H1 (cell line): ENCODE measurements around the gene C17orf114.

Source experiments
- CTCF ChIA-PET: fragments of 300-600 bp; sonication (Branson Sonifier 250); formaldehyde crosslinking; loops from one replicate; lab custom pipeline; 2021; ENCODE audit not compliant: partially characterized antibody; lab: Charles Lee
- POLR2A ChIA-PET: fragments of 300-600 bp; sonication (Branson Sonifier 250); formaldehyde crosslinking; loops from one replicate; lab custom pipeline; 2021; ENCODE audit warnings: inconsistent platforms; ENCODE audit not compliant: partially characterized antibody; lab: Charles Lee
- DNase-seq, 2 experiments: peaks; one replicate each; pipeline versions ENCODE4 v3.0.0 to v3.0.0-alpha.2; 2010 to 2022; ENCODE audit warnings: low spot score in 2 of 2, low read depth in 1 of 2, mixed read lengths in 1 of 2
- FAIRE-seq: peaks from 2 replicates; lab custom pipeline; 2011; peaks lifted over from hg19 to GRCh38; lab: Jason Lieb, UNC
- H2AFZ ChIP-seq: 2 replicates; pipeline ENCODE4 v1.8.1; 2012; ENCODE audit warnings: low read length, inconsistent platforms
- H2AK5ac ChIP-seq: 2 replicates; pipeline ENCODE4 v1.6.1; 2013; ENCODE audit warnings: low read depth, low read length
- H2BK120ac ChIP-seq: replicated peaks from 2 replicates; pipeline ENCODE3; 2013; ENCODE audit warnings: low read depth, low read length, inconsistent platforms
- H2BK12ac ChIP-seq: 2 replicates; pipeline ENCODE4 v1.6.1; 2013; ENCODE audit warnings: low read depth, low read length
- H2BK15ac ChIP-seq: 2 replicates; pipeline ENCODE4 v1.6.1; 2013; ENCODE audit warnings: low read length
- H2BK20ac ChIP-seq: 2 replicates; pipeline ENCODE4 v1.6.1; 2013; ENCODE audit warnings: low read length
- H2BK5ac ChIP-seq: 2 replicates; pipeline ENCODE4 v1.6.1; 2013; ENCODE audit warnings: low read depth, low read length
- H3K14ac ChIP-seq: 2 replicates; pipeline ENCODE4 v1.6.1; 2013; ENCODE audit warnings: inconsistent platforms; ENCODE audit not compliant: insufficient read length
- H3K18ac ChIP-seq: 2 replicates; pipeline ENCODE4 v1.6.1; 2013; ENCODE audit warnings: low read length; ENCODE audit errors: extremely low read depth
- H3K23ac ChIP-seq: 2 replicates; pipeline ENCODE4 v1.6.1; 2013; ENCODE audit warnings: inconsistent platforms; ENCODE audit not compliant: insufficient read length
- H3K23me2 ChIP-seq: 2 replicates; pipeline ENCODE4 v1.6.1; 2013; ENCODE audit warnings: low read depth, low read length
- H3K27ac ChIP-seq: 2 replicates; pipeline ENCODE4 v1.6.1; 2011; ENCODE audit warnings: low read depth, low read length, inconsistent platforms
- H3K27me3 ChIP-seq, 4 experiments: replicated peaks in 1 of 4; 1 replicate in 1 of 4; 2 replicates in 3 of 4; pipeline versions ENCODE4 v1.6.1 to v1.8.1; 2011 to 2013; ENCODE audit warnings: low read length in 3 of 4, mild to moderate bottlenecking in 3 of 4, inconsistent platforms in 2 of 4, mixed read lengths in 2 of 4, moderate library complexity in 1 of 4; ENCODE audit not compliant: control insufficient read depth in 3 of 4, insufficient read depth in 3 of 4; ENCODE audit errors: extremely low read depth in 1 of 4
- H3K36me3 ChIP-seq, 4 experiments: 2 replicates each; pipeline versions ENCODE4 v1.6.1 to v1.8.1; 2011 to 2013; ENCODE audit warnings: mild to moderate bottlenecking in 4 of 4, low read length in 3 of 4, moderate library complexity in 2 of 4, control low read depth in 1 of 4, inconsistent platforms in 1 of 4; ENCODE audit not compliant: insufficient read depth in 4 of 4, control insufficient read depth in 2 of 4
- H3K4ac ChIP-seq: replicated peaks from 2 replicates; pipeline ENCODE3; 2013; ENCODE audit warnings: low read length, low read depth, mixed read lengths, inconsistent platforms; ENCODE audit not compliant: insufficient read length
- H3K4me1 ChIP-seq, 4 experiments: replicated peaks in 1 of 4; 1 replicate in 1 of 4; 2 replicates in 3 of 4; pipeline versions ENCODE4 v1.6.1 to v1.8.1; 2011 to 2013; ENCODE audit warnings: low read length in 3 of 4, inconsistent platforms in 2 of 4, mixed read lengths in 1 of 4; ENCODE audit not compliant: insufficient read depth in 4 of 4, control insufficient read depth in 3 of 4
- H3K4me2 ChIP-seq, 2 experiments: 2 replicates each; pipeline versions ENCODE4 v1.6.1 to v1.8.1; 2011 to 2013; ENCODE audit warnings: low read depth in 2 of 2, low read length in 2 of 2, control low read depth in 1 of 2, inconsistent platforms in 1 of 2, mild to moderate bottlenecking in 1 of 2; ENCODE audit not compliant: insufficient read depth in 1 of 2
- H3K4me3 ChIP-seq, 4 experiments: fragments of 200-600, 300-600 bp in 1 of 4; sonication (generic), shearing (Covaris generic), sonication (Bioruptor Twin) in 1 of 4; 2 replicates each; pipeline versions ENCODE4 v1.5.1 to v1.8.1; 2011 to 2016; ENCODE audit warnings: low read length in 4 of 4, low read depth in 3 of 4, control low read depth in 2 of 4, inconsistent platforms in 2 of 4, mild to moderate bottlenecking in 2 of 4, mixed read lengths in 1 of 4, moderate library complexity in 1 of 4; ENCODE audit not compliant: insufficient read depth in 2 of 4; ENCODE audit errors: extremely low read depth in 1 of 4
- H3K56ac ChIP-seq: replicated peaks from 2 replicates; pipeline ENCODE3; 2013; ENCODE audit warnings: low read depth, mild to moderate bottlenecking, mixed read lengths, low read length, inconsistent platforms; ENCODE audit not compliant: insufficient read length
- H3K79me1 ChIP-seq: 2 replicates; pipeline ENCODE4 v1.6.1; 2013; ENCODE audit warnings: low read depth, low read length, control low read depth
- H3K79me2 ChIP-seq, 2 experiments: 2 replicates each; pipeline versions ENCODE4 v1.6.1 to v1.8.1; 2012 to 2013; ENCODE audit warnings: low read length in 2 of 2, mild to moderate bottlenecking in 2 of 2, inconsistent platforms in 1 of 2; ENCODE audit not compliant: insufficient read depth in 2 of 2, control insufficient read depth in 1 of 2
- H3K9ac ChIP-seq, 4 experiments: replicated peaks in 1 of 4; 1 replicate in 1 of 4; 2 replicates in 3 of 4; pipeline versions ENCODE4 v1.6.1 to v1.8.1; 2011 to 2013; ENCODE audit warnings: low read depth in 3 of 4, low read length in 3 of 4, control low read depth in 2 of 4, mild to moderate bottlenecking in 2 of 4, moderate library complexity in 2 of 4, inconsistent platforms in 1 of 4; ENCODE audit errors: extremely low read depth in 1 of 4
- H3K9me3 ChIP-seq, 2 experiments: 2 replicates each; pipeline versions ENCODE4 v1.6.1 to v1.8.1; 2012 to 2013; ENCODE audit warnings: mild to moderate bottlenecking in 2 of 2, moderate library complexity in 2 of 2, control low read depth in 1 of 2, inconsistent platforms in 1 of 2, low read depth in 1 of 2, low read length in 1 of 2, mixed read lengths in 1 of 2; ENCODE audit not compliant: insufficient read depth in 2 of 2
- H4K20me1 ChIP-seq, 2 experiments: replicated peaks in 1 of 2; 2 replicates each; pipeline versions ENCODE3 to v1.8.1; 2011 to 2013; ENCODE audit warnings: inconsistent platforms in 2 of 2, low read length in 2 of 2, mild to moderate bottlenecking in 1 of 2; ENCODE audit not compliant: insufficient read depth in 2 of 2, control insufficient read depth in 1 of 2
- H4K5ac ChIP-seq: 2 replicates; pipeline ENCODE4 v1.6.1; 2013; ENCODE audit warnings: low read length, low read depth, mixed read lengths, inconsistent platforms; ENCODE audit not compliant: insufficient read length
- H4K8ac ChIP-seq: 2 replicates; pipeline ENCODE4 v1.8.0; 2013; ENCODE audit warnings: mild to moderate bottlenecking, moderate library complexity, low read length, inconsistent platforms; ENCODE audit not compliant: insufficient read depth; ENCODE audit errors: extremely low read depth
- H4K91ac ChIP-seq: replicated peaks from 2 replicates; pipeline ENCODE3; 2013; ENCODE audit warnings: low read length, mixed read lengths, inconsistent platforms; ENCODE audit not compliant: insufficient read length
- ATF2 ChIP-seq: IDR thresholded peaks from 2 replicates; pipeline ENCODE4 v1.6.1; 2012; ENCODE audit warnings: low read length, inconsistent platforms
- BCL11A ChIP-seq, 2 experiments: IDR thresholded peaks; one replicate each; pipeline ENCODE4 v1.6.1; 2011; ENCODE audit warnings: low read depth in 2 of 2, low read length in 2 of 2, mild to moderate bottlenecking in 2 of 2
- SIN3A ChIP-seq, 2 experiments: IDR thresholded peaks in 1 of 2; conservative IDR thresholded peaks in 1 of 2; 2 replicates each; pipeline ENCODE4 v1.6.1; 2011 to 2012; ENCODE audit warnings: low read length in 2 of 2, improper control_type of control experiment in 1 of 2, low read depth in 1 of 2, mild to moderate bottlenecking in 1 of 2
- SIX5 ChIP-seq: IDR thresholded peaks from 2 replicates; pipeline ENCODE4 v1.6.1; 2011; ENCODE audit warnings: mild to moderate bottlenecking, low read depth, low read length
- WGBS, 2 experiments: shearing (Covaris generic) in 1 of 2; methylation state at CpG; one replicate each; pipeline versions ENCODE4 v1.1.6 to v1.1.7; 2013 to 2015; ENCODE audit warnings: low lambda C conversion rate in 2 of 2, mixed read lengths in 2 of 2, inconsistent platforms in 1 of 2, low coverage in 1 of 2, missing lambda C conversion rate in 1 of 2; ENCODE audit not compliant: insufficient replicate concordance in 2 of 2, insufficient coverage in 1 of 2, insufficient read length in 1 of 2; ENCODE audit errors: extremely low coverage in 1 of 2, missing lambda C conversion rate in 1 of 2; 5-methylcytosine and 5-hydroxymethylcytosine counted together

C17orf114 gene

GRCh38 chr17:4772235-4772613 lies 29.9 kb downstream of the C17orf114 start:
- Histone ChIP-seq H2BK5ac (no peak overlapping the region), H2BK12ac (no peak overlapping the region), H3K18ac (no peak overlapping the region), H3K27ac (no peak overlapping the region), H3K4me1 (no peaks in the 10 kb centered on the region), H3K36me3 (no peaks in the 10 kb centered on the region), H3K79me2 (no peaks in the 10 kb centered on the region), H3K79me1 (no peaks in the 10 kb centered on the region; the same call in 1 of the 2 replicates), H2AK5ac (no peak overlapping the region), H3K9me3 (no peaks in the 10 kb centered on the region), H3K4ac (no peak overlapping the region), H2BK20ac (no peak overlapping the region), H3K14ac (no peak overlapping the region), H4K91ac (no peak overlapping the region), H3K4me3 (no peak overlapping the region), H3K9ac (no peak overlapping the region), H3K23me2 (no peaks in the 10 kb centered on the region; the same call in 1 of the 2 replicates), H2AFZ (no peak overlapping the region), H4K5ac (no peak overlapping the region), H3K4me2 (no peak overlapping the region), H2BK120ac (no peak overlapping the region), H4K8ac (no peak overlapping the region), H3K56ac (no peak overlapping the region), H4K20me1 (no peaks in the 10 kb centered on the region), H2BK15ac (no peak overlapping the region), H3K27me3 (no peaks in the 10 kb centered on the region), H3K23ac (no peak overlapping the region)
- ChIA-PET POLR2A (interaction anchor here (0.9 to 1.1 kb wide), 2 partner anchors 15 to 26 kb away, joined by 3 to 5 read pairs; partner anchors contain the start of gene VMO1), CTCF (interaction anchor here (1.2 to 2.2 kb wide), 5 partner anchors 12 to 39 kb away, joined by 3 to 6 read pairs (median 3); partner anchors contain the start of gene GLTPD2)
- TF ChIP-seq SIN3A (conservative IDR thresholded peaks at IDR 0.05 in 1 of 2, IDR thresholded peaks at IDR 0.05 in 1 of 2; ENCODE audit: low read depth in 1 of 2, low read length in 2 of 2) (no peak), BCL11A (IDR thresholded peaks at IDR 0.05; ENCODE audit: low read depth in 2 of 2, low read length in 2 of 2) (no peak), ATF2 (no peak), SIX5 (no peak)
- 87% methylated on average over 10 of the region's 10 CpGs; no CpG with 5 or more reads in 1 of the 2 experiments for WGBS, 2 experiments
- FAIRE-seq (no peak), DNase-seq (no peak)
